GM10266 (cell line): ENCODE data around the gene CSF1.

Experiments
- DNase-seq: peaks from one replicate; pipeline ENCODE4 v3.0.0; 2012; ENCODE audit errors: extremely low spot score
- TF ChIP-seq, protein P1 (sequence below): IDR thresholded peaks from 2 replicates; pipeline ENCODE4 v1.5.1; 2012; ENCODE audit warnings: mild to moderate bottlenecking, low read depth; ENCODE audit not compliant: control insufficient read depth, insufficient read depth; ENCODE audit errors: missing control alignments

Gene CSF1

DNA sequence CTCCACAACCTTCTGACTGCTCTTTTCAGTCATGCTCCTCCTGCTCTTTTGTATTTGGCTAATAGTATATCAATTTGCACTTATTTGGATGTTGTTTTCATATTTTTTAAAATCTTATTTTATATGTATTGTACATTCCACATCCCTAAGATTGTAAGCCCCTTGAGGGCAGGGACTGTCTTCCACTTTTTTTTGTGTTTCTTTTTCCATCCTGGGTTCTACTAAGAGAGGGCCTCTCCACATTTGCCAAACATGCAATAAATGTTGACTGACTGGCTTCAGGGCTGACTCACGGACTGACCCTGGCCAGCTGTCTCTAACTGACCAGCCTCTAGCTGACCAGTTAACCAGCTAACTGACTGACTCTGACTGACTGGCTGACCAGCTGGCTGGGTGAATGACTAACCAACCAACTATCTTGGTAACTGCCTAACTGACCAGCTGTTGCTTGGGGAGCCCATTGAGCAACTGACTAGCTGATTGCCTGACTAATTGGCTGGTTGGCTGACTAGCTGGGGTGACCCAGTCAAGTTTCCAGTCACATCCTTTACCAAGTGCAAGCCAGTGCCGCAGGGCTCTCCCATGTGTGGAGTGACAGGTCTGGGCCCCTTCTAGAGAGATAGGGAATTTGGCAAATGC is 16.1 kb downstream of the CSF1 start:
- DNase-seq, result no peak
- TF ChIP-seq, protein P1, sequence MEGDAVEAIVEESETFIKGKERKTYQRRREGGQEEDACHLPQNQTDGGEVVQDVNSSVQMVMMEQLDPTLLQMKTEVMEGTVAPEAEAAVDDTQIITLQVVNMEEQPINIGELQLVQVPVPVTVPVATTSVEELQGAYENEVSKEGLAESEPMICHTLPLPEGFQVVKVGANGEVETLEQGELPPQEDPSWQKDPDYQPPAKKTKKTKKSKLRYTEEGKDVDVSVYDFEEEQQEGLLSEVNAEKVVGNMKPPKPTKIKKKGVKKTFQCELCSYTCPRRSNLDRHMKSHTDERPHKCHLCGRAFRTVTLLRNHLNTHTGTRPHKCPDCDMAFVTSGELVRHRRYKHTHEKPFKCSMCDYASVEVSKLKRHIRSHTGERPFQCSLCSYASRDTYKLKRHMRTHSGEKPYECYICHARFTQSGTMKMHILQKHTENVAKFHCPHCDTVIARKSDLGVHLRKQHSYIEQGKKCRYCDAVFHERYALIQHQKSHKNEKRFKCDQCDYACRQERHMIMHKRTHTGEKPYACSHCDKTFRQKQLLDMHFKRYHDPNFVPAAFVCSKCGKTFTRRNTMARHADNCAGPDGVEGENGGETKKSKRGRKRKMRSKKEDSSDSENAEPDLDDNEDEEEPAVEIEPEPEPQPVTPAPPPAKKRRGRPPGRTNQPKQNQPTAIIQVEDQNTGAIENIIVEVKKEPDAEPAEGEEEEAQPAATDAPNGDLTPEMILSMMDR, result no peak

DNA sequence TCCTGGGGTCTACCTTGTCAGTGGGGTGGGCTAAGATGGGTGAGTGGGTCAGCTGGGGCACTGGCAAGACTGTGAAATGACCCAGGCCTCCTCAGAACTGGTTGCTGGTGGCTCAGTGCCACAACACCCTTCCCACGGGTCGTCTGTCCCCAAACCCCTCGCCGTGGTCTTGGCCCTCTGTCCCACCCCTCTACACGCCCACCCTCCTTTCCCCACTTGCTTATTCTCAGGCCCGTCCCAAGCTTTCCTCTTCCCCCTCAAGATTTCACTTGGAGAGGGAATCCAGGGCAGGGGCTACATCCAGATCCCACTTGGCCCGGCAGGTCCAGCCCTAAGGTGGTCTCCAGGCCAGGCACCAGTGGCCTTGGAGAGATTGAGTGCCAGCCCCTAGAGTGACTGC is 16.7 kb downstream of the CSF1 start:
- TF ChIP-seq, protein P1, result no peak
- no peak for DNase-seq

DNA sequence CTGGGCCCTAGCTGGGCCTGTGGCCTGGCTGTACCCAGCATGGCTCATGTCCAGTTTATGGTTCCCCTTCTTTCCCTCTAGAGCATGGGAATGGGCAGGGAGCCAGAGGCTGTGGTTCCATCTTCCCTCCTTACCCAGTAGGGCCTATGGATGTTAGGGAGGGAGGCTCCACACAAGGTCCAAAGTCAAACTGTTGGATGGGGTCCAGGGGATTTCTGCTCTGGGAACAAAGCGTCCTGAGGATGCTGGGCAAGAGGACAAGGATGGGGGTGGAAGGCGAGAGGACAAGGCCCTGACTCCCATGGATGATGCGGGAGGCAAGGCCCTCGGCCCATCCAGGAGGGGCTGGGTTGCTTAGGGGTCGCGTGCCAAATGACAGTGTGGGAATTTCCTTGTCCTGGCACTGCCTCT is 17.3 kb downstream of the CSF1 start:
- no peak for DNase-seq

DNA sequence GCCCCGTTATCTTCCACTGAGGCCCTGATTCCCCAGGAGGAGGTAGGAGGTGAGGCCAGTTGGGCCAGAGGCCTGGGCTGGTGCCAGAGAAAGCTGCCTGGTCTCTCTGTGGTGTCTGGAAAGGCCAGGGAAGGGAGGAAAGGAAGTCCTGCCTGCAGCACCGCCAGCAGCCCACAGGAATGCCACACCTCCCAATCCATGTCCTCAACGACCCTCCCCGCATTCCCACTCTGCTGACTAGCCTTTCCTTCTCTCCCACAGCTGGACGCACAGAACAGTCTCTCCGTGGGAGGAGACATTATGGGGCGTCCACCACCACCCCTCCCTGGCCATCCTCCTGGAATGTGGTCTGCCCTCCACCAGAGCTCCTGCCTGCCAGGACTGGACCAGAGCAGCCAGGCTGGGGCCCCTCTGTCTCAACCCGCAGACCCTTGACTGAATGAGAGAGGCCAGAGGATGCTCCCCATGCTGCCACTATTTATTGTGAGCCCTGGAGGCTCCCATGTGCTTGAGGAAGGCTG is 18.0 kb downstream of the CSF1 start:
- no peak for DNase-seq

More for the DNA sequence above, 17.3 kb downstream of the CSF1 start:
- TF ChIP-seq, protein P1, result no peak

DNA sequence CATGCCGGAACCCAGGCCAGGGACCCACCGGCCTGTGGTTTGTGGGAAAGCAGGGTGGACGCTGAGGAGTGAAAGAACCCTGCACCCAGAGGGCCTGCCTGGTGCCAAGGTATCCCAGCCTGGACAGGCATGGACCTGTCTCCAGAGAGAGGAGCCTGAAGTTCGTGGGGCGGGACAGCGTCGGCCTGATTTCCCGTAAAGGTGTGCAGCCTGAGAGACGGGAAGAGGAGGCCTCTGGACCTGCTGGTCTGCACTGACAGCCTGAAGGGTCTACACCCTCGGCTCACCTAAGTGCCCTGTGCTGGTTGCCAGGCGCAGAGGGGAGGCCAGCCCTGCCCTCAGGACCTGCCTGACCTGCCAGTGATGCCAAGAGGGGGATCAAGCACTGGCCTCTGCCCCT is 18.5 kb downstream of the CSF1 start:
- TF ChIP-seq, protein P1, result no peak

More for the DNA sequence above, 18.0 kb downstream of the CSF1 start:
- TF ChIP-seq, protein P1, result no peak

DNA sequence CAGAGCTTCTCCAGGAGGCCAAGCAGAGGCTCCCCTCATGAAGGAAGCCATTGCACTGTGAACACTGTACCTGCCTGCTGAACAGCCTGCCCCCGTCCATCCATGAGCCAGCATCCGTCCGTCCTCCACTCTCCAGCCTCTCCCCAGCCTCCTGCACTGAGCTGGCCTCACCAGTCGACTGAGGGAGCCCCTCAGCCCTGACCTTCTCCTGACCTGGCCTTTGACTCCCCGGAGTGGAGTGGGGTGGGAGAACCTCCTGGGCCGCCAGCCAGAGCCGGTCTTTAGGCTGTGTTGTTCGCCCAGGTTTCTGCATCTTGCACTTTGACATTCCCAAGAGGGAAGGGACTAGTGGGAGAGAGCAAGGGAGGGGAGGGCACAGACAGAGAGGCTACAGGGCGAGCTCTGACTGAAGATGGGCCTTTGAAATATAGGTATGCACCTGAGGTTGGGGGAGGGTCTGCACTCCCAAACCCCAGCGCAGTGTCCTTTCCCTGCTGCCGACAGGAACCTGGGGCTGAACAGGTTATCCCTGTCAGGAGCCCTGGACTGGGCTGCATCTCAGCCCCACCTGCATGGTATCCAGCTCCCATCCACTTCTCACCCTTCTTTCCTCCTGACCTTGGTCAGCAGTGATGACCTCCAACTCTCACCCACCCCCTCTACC is 19.1 kb downstream of the CSF1 start:
- DNase-seq, result no peak
- TF ChIP-seq, protein P1, result no peak

More for the DNA sequence above, 18.5 kb downstream of the CSF1 start:
- DNase-seq, result no peak
